ENCODE measurements around the gene HOXA4.

- TF ChIP-seq CTCF (IDR thresholded peaks at IDR 0.05), result no peak
- peak; percentile 87 for TF ChIP-seq EZH2 (IDR thresholded peaks at IDR 0.05)
- peak; percentile 97 for TF ChIP-seq EZH2phosphoT487 (IDR thresholded peaks at IDR 0.05)
Measured at GRCh38 chr7:27122077-27122910, 8.3 kb downstream of the HOXA4 start.

Data from neural progenitor cell (in vitro differentiated cells).